GM21717 (cell line): Measurements from ENCODE around the gene AUH.

Source experiments
- ATAC-seq: cut with Tn5 transposase; IDR thresholded peaks from one replicate; pipeline ENCODE4 v1.9.1; 2021; ENCODE audit warnings: mild to moderate bottlenecking, moderate library complexity; ENCODE audit not compliant: unreplicated experiment

The AUH gene

DNA sequence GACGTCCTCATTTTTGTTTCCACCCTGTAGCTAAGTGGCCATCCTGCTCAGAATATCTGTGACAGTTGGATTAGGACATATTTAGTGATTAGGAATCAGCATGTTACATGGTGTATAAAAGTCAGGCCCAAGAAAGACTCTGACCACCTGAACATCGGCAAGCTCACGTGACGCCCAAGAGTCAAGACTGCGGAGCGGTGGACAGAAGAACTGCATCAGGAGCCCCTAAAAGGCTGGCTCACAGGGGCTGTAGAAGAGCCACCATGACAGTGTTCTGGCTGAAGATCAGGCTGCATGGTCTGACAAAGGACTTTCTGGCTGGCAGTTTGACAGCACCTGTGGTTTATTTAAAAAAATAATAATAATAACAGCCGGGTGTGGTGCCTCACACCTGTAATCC is 185.3 kb downstream of the AUH start:
- no peak for ATAC-seq

DNA sequence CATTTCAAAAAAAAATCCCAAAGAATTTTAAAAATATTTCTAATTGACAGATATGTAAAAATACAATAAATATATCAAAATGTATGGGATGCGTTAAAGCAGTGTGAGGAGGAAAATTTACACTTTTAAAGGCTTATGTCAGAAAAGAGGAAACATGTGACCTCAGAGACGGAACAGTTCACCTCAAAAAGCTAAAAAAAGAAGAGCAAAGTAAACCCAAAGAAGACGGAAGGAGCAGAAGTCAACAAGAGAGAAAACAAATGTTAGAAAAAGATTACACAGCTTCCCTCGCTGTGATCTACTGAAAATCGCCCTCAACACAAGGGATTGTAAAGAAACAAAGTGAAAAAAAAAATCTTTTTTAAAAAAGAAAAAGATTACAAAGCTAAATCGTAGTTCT is 186.9 kb downstream of the AUH start:
- no peak for ATAC-seq

DNA sequence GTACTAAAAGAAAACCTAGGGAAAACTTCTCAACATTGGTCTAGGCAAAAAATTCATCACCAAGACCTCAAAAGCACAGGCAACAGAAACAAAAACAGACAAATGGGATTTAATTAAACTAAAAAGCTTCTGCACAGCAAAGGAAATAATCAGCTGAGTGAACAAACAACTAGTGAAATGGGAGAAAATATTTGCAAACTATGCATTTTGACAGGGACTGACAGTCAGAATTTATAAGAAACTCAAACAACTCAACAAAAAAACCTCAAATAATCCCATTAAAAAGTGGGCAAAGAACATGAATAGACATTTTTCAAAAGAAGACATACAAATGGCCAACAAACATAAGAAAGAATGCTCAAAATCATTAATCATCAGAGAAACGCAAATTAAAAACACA is 189.4 kb downstream of the AUH start:
- no peak for ATAC-seq

DNA sequence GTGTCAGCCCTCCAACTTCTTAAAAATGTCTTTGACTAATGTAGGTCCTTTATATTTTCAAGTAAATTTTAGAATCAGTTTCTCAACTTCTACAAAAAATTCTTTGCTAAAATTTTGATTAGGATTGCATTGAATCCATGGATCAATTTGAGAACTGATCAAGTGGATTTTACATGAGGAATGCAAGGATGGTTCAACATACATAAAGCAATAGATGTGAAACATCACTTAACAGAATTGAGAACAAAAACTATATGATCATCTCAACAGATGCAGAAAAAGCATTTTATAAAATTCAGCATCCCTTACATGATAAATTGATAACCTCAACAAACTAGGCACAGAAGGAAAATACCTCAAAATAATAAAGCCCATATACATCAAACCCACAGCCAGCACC is 190.8 kb downstream of the AUH start:
- ATAC-seq, result no peak

DNA sequence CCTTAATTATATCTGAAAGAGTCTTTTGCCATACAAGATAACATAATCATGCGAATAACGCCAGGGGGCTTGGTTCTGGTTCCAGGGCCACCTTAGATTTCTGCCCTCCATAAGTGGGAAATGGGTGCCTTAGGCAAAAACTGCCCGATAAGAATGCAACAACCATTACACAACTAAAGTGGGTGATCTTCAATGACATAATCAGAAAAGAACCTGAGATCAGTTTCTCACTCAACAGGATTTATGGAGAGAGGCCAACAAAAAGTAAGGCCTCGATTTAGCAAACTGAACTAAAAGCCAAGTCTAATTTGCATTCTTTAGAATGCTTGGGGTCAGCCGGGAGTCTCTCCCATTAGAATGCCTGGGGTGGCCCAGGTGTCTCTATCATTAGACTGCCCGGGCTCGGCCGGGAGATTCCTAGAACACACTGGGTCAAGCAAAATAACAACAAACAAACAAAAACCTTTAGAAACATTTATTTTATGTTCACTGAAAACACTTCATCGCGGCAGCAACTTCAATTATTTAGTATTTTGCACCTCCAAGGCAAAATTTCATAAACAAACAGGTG is 194.8 kb downstream of the AUH start:
- no peak for ATAC-seq

DNA sequence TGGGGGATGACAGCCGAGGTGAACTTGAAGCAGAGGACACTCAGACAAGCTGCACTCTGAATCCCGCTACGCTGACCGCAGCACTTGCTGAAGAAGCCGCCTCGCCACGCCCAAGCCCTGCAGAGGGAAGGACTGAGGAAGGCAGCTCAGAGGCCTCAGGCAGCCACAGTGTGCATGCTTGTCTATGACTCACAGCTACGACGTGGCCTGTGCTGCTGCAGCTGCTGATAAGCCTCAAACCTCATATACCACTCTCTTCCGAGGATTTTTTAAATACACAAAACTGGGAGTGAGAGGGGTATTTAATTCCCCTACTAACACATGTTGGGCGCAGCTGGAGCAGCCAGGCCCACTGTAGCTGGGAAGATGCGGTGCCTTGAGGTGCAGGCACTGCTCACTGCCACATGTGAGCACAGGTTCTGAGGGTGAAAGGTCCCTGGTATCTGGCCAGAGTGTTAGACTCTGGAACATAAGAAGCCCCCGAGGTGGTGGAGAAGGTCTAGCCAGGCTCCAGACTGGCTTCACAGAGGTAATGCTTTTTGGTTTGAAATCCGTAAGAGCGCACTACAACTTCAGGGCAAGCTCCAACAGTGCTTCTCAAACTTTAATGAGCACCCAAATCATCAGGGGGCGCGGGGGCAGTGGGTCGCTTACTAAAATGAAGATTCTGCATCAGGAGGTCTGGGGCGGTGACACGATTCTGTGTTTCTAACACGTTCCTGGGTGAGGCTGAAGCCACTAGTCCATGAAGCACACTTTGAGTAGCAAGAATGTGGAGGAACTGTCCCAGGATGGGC is 196.8 kb downstream of the AUH start:
- ATAC-seq, result no peak
